Ureter (tissue), 1 donor: ENCODE measurements around the gene SDK1. TPM values are rescaled to one million over a fixed set of nuclear protein-coding genes. Genes with fewer than 3 reads are reported as not detected.

Source experiments
- DNase-seq: peaks from one replicate; pipeline ENCODE4 v3.0.0-alpha.2; 2020; ENCODE audit warnings: low spot score
- total RNA-seq: library from RNA; stranded (reverse); gene quantifications from one replicate; pipeline ENCODE4 v1.2.4, GENCODE V29; 2023
- donor health status: DM: yes; HTN: yes; CAD: no.

The SDK1 gene
- total RNA-seq, 1 donor from 2014 or later = 27.3 TPM

- no peak for DNase-seq
Observed at GRCh38 chr7:4040109-4040928, 739.3 kb downstream of the SDK1 start.

- DNase-seq = no peak
Observed at GRCh38 chr7:4042402-4043045, 741.5 kb downstream of the SDK1 start.

- DNase-seq = no peak
Observed at GRCh38 chr7:4043988-4044387, 742.9 kb downstream of the SDK1 start.

- no peak for DNase-seq
Observed at GRCh38 chr7:4045450-4045849, 744.4 kb downstream of the SDK1 start.

- DNase-seq = no peak
Observed at GRCh38 chr7:4045975-4046374, 744.9 kb downstream of the SDK1 start.

- no peak for DNase-seq
Observed at GRCh38 chr7:4048336-4048735, 747.3 kb downstream of the SDK1 start.

- no peak for DNase-seq
Observed at GRCh38 chr7:4049202-4049601, 748.1 kb downstream of the SDK1 start.

- DNase-seq = no peak
Observed at GRCh38 chr7:4050126-4050660, 749.1 kb downstream of the SDK1 start.

- no peak for DNase-seq
Observed at GRCh38 chr7:4051696-4052095, 750.6 kb downstream of the SDK1 start.

- DNase-seq = no peak
Observed at GRCh38 chr7:4052130-4052529, 751.1 kb downstream of the SDK1 start.

- no peak for DNase-seq
Observed at GRCh38 chr7:4054158-4054557, 753.1 kb downstream of the SDK1 start.

- DNase-seq = no peak
Observed at GRCh38 chr7:4056552-4057288, 755.7 kb downstream of the SDK1 start.

GRCh38 chr7:4057289-4057616, 756.2 kb downstream of the SDK1 start:
- DNase-seq = no peak

- DNase-seq = no peak
Observed at GRCh38 chr7:4058158-4058557, 757.1 kb downstream of the SDK1 start.

GRCh38 chr7:4065190-4065589, 764.1 kb downstream of the SDK1 start:
- DNase-seq = no peak

GRCh38 chr7:4066206-4066605, 765.2 kb downstream of the SDK1 start:
- DNase-seq = no peak

GRCh38 chr7:4066626-4067475, 765.8 kb downstream of the SDK1 start:
- DNase-seq = no peak

GRCh38 chr7:4067476-4067760, 766.4 kb downstream of the SDK1 start:
- DNase-seq = no peak

- DNase-seq = no peak
Observed at GRCh38 chr7:4067874-4068273, 766.8 kb downstream of the SDK1 start.

- no peak for DNase-seq
Observed at GRCh38 chr7:4068286-4068685, 767.2 kb downstream of the SDK1 start.

- DNase-seq = no peak
Observed at GRCh38 chr7:4069268-4070095, 768.4 kb downstream of the SDK1 start.
